Parathyroid adenoma (tissue), 2 donors: ENCODE measurements around the gene RPS19BP1.
"Not testable (repeated sequence)": the region's sequence is repeated elsewhere in the genome, so short reads cannot be mapped to it uniquely, and the experiment has no call there.

Experiments
- H2AFZ ChIP-seq: fragments of 300-600 bp; sonication (generic); one replicate; pipeline ENCODE4 v1.7.0; 2017; ENCODE audit warnings: antibody characterized with exemption, mild to moderate bottlenecking
- H3K27ac ChIP-seq: fragments of 300-600 bp; sonication (generic); one replicate; pipeline ENCODE4 v1.7.0; 2017
- H3K27me3 ChIP-seq: fragments of 300-600 bp; sonication (generic); one replicate; pipeline ENCODE4 v1.7.0; 2017; ENCODE audit warnings: low read length; ENCODE audit not compliant: control insufficient read depth, insufficient read depth
- H3K36me3 ChIP-seq: fragments of 300-600 bp; sonication (generic); one replicate; pipeline ENCODE4 v1.7.0; 2017; ENCODE audit warnings: low read length; ENCODE audit not compliant: control insufficient read depth, insufficient read depth
- H3K4me1 ChIP-seq: fragments of 300-600 bp; sonication (generic); one replicate; pipeline ENCODE4 v1.7.0; 2017; ENCODE audit warnings: control low read depth
- H3K4me2 ChIP-seq: fragments of 300-600 bp; sonication (generic); one replicate; pipeline ENCODE4 v1.7.0; 2017; ENCODE audit warnings: low read length
- H3K4me3 ChIP-seq: fragments of 300-600 bp; sonication (generic); one replicate; pipeline ENCODE4 v1.7.0; 2017; ENCODE audit warnings: low read depth, low read length
- H3K79me2 ChIP-seq: fragments of 300-600 bp; sonication (generic); one replicate; pipeline ENCODE4 v1.7.0; 2017; ENCODE audit warnings: control low read depth
- H3K9ac ChIP-seq: fragments of 300-600 bp; sonication (generic); one replicate; pipeline ENCODE4 v1.7.0; 2017; ENCODE audit warnings: mild to moderate bottlenecking
- H3K9me3 ChIP-seq: fragments of 300-600 bp; sonication (generic); one replicate; pipeline ENCODE4 v1.7.0; 2017; ENCODE audit warnings: low read length; ENCODE audit not compliant: control insufficient read depth
- CTCF ChIP-seq: fragments of 300-600 bp; sonication (generic); IDR thresholded peaks from one replicate; pipeline ENCODE4 v1.7.0; 2017; ENCODE audit warnings: antibody characterized with exemption, mild to moderate bottlenecking
- donor health status: primary hyperparathyroidism.

RPS19BP1 gene

GRCh38 chr22:39512026-39512425 is 20.5 kb downstream of the RPS19BP1 start:
- Histone ChIP-seq H3K36me3 (no peaks in the 10 kb centered on the region), H3K79me2 (peaks cover 7% of the 10 kb centered on the region), H3K4me1 (no peaks in the 10 kb centered on the region), H3K27ac (no peak overlapping the region), H3K27me3 (no peaks in the 10 kb centered on the region), H3K4me2 (no peak overlapping the region), H3K4me3 (no peak overlapping the region), H3K9me3 (no peaks in the 10 kb centered on the region), H3K9ac (no peak overlapping the region), H2AFZ (no peak overlapping the region)
- TF ChIP-seq CTCF, result no peak

GRCh38 chr22:39511226-39511625 is 21.3 kb downstream of the RPS19BP1 start:
- Histone ChIP-seq H3K9me3 (no peaks in the 10 kb centered on the region), H3K4me3 (no peak overlapping the region), H3K4me1 (no peaks in the 10 kb centered on the region), H3K27ac (no peak overlapping the region), H3K36me3 (no peaks in the 10 kb centered on the region), H2AFZ (no peak overlapping the region), H3K27me3 (no peaks in the 10 kb centered on the region), H3K79me2 (peaks cover 8% of the 10 kb centered on the region), H3K4me2 (no peak overlapping the region), H3K9ac (no peak overlapping the region)
- TF ChIP-seq CTCF, result no peak

- Histone ChIP-seq H3K79me2 (peaks cover 11% of the 10 kb centered on the region), H3K27me3 (no peaks in the 10 kb centered on the region), H3K4me3 (no peak overlapping the region), H3K9ac (no peak overlapping the region), H3K9me3 (no peaks in the 10 kb centered on the region), H3K4me1 (no peaks in the 10 kb centered on the region), H2AFZ (no peak overlapping the region), H3K27ac (no peak overlapping the region), H3K36me3 (no peaks in the 10 kb centered on the region), H3K4me2 (no peak overlapping the region)
- no peak for TF ChIP-seq CTCF
Observed at GRCh38 chr22:39510529-39511149, 21.9 kb downstream of the RPS19BP1 start.

GRCh38 chr22:39508393-39508792 is 24.2 kb downstream of the RPS19BP1 start:
- H3K9me3 ChIP-seq, result no peaks in the 10 kb centered on the region
- H3K4me1 ChIP-seq, result peaks cover 4% of the 10 kb centered on the region
- no peak overlapping the region for H3K4me2 ChIP-seq
- no peak overlapping the region for H2AFZ ChIP-seq
- no peaks in the 10 kb centered on the region for H3K36me3 ChIP-seq
- H3K4me3 ChIP-seq, result no peak overlapping the region
- no peak overlapping the region for H3K27ac ChIP-seq
- no peak overlapping the region for H3K9ac ChIP-seq
- H3K79me2 ChIP-seq, result peaks cover 29% of the 10 kb centered on the region
- H3K27me3 ChIP-seq, result no peaks in the 10 kb centered on the region
- no peak for TF ChIP-seq CTCF

GRCh38 chr22:39507021-39507420 is 25.5 kb downstream of the RPS19BP1 start:
- not testable (repeated sequence) for H3K9ac ChIP-seq, H3K9me3 ChIP-seq, H3K4me1 ChIP-seq, H2AFZ ChIP-seq, H3K4me2 ChIP-seq, H3K27me3 ChIP-seq, H3K4me3 ChIP-seq, H3K36me3 ChIP-seq, H3K27ac ChIP-seq
- peaks cover 36% of the 10 kb centered on the region for H3K79me2 ChIP-seq
